HG03457 (cell line): ENCODE measurements around the gene SMIM5.
"Not testable (repeated sequence)": the region's sequence is repeated elsewhere in the genome, so short reads cannot be mapped to it uniquely, and the experiment has no call there.

ENCODE experiments used
- ATAC-seq: cut with Tn5 transposase; IDR thresholded peaks from one replicate; pipeline ENCODE4 v1.9.1; 2021; ENCODE audit warnings: moderate number of reproducible peaks; ENCODE audit not compliant: unreplicated experiment

SMIM5 gene

DNA sequence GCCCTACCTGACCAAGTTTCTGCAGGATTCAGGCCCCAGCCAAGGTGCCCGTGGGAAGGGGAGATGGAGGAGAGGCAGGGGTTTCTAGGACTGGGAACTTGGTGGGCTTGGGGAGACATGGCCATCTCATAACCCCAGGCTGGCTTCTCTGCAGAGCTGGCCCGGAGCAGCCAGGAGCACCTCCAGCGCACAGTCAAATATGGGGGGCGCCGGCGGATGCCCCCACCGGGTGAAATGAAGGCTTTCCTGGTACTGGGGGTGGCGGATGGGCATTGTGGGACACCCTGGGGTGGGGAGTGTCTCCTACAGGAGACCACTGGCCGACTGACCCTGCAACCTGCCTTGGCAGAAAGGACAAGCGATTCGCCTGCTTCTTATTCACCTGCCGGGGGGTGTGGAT lies 9.2 kb upstream of the SMIM5 start:
- no peak for ATAC-seq

DNA sequence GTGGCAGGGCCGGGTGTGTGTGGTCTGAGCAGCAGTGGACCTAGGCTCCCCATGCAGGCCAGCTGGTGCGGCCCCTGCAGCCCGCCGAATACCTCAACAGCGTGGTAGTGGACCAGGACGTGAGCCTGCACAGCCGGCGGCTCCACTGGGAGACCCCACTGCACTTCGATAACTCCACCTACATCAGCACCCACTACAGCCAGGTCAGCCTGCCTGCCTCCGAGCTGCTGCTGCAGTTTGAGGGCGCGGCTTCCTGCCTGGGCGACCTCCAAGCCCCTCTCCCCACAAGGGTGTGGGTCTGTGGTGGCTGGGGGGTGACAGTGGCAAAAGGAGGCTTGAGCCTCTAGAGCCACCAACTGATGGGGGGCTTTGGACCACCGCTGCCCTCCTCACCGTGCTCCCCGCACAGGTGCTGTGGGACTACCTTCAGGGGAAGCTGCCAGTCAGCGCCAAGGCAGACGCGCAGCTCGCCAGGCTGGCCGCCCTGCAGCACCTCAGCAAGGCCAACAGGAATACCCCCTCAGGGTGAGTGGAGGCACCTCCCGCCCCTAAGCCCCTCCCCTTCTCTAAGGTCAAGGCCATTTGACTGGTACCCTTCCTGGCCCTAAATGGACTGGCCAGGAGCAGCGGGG lies 8.4 kb upstream of the SMIM5 start:
- ATAC-seq, result no peak

DNA sequence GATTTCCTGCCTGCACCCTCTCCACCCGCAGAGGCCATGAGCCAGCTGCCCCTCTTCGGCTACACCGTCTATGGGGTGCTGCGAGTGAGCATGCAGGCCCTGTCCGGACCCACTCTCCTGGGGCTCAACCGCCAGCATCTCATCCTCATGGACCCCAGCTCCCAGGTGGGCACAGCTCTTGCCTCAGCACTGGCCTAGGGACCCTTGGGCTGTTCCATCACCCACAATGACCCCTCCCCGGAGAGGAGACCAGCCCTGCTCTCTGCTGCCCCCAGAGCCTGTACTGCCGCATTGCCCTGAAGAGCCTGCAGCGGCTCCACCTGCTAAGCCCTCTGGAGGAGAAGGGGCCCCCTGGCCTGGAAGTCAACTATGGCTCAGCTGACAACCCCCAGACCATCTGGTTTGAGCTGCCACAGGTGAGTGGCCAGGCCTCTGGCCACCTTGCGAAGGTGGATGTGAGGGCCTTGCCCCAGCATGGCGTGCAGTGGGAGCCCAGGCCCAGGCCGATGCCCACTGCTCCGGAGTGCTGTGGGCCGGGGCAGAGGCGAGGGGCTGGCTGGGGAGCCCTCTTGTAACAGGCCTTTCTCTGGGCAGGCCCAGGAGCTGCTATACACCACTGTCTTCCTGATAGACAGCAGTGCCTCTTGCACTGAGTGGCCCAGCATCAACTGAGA lies 7.3 kb upstream of the SMIM5 start:
- no peak for ATAC-seq

DNA sequence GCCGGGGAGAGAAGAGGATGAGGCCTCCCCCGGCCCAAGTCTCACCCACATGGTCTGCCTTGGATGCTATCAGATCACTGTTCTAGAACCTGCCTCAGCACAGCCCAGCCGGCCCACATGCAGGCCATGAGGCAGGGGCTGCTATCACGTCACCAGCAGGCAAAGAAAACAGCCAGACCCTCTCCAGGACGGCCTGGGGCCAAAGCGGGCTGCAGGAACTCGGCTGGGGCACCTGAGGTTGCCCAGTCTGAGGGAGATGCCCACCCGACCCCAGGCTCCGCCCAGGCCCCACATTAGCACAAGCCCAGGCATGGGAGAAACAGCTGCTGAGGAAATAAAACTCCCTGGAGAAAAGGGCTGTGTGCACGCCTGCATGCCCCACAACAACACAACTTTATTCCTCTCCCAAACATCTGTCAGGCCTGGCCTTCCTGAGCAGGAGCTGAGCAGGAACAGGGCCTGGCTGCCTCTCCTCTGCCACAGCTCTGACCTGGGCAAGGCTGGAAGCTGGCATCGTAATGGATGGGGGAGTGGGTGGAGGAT lies 6.7 kb upstream of the SMIM5 start:
- ATAC-seq, result no peak

DNA sequence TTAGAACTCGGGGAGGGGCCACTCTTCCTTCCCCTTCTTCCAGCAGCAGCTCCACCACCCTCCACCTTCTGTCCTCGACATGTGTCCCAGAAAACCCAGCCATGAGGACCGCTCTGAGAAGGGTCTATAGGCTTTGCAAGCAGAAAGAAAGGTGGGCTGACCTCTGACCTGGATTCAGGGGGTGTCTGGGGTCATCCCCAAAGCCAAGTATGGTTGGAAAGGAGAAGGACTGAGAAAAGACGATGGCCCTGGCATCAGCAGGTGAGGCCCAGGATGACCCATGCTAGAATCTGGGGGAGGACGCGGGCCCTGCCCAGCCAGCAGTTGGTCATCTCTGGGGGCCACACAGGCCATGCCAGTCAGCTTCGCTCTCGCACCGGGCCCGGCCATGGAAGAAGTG lies 6.1 kb upstream of the SMIM5 start:
- no peak for ATAC-seq

DNA sequence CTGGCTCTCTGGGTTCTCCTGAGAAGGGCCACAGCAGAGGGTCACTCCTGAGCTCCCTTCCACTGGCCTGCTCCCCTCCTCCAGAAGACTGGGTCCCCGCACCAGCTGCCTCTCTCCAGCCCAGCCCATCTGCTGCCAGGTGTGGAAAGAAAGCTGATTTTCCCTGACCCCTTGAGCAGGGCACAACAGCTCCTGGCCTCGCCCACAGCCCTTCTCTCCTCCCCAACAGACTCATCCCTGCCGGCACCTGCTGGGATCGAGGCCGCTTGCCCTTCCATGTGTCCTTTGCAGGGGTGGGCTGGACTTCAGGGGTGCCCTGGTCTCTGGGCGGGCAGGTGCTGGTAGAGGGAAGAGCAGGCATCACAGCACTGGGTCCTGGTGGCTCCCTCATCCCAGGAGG lies 4.8 kb upstream of the SMIM5 start:
- ATAC-seq, result no peak

DNA sequence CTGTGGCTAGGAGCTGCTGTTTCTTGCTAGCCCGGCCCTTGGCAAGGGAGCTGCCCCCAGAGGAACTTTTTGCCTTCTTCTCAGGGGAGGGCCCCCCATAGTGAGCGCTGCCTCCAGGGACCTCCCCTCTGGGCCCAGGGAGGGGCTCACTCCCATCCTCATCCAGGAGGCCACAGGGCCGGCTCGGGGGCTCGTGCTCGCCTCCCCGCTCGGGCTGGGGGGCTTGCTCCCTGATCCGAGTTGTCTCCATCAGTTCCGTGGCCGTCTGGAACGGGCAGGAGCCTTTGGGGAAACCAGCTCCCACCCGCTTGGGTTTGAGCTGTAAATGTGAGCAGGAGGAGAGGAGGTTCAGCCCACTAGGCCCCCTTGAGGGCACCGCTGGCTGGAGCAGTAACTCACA lies 4.1 kb upstream of the SMIM5 start:
- no peak for ATAC-seq

DNA sequence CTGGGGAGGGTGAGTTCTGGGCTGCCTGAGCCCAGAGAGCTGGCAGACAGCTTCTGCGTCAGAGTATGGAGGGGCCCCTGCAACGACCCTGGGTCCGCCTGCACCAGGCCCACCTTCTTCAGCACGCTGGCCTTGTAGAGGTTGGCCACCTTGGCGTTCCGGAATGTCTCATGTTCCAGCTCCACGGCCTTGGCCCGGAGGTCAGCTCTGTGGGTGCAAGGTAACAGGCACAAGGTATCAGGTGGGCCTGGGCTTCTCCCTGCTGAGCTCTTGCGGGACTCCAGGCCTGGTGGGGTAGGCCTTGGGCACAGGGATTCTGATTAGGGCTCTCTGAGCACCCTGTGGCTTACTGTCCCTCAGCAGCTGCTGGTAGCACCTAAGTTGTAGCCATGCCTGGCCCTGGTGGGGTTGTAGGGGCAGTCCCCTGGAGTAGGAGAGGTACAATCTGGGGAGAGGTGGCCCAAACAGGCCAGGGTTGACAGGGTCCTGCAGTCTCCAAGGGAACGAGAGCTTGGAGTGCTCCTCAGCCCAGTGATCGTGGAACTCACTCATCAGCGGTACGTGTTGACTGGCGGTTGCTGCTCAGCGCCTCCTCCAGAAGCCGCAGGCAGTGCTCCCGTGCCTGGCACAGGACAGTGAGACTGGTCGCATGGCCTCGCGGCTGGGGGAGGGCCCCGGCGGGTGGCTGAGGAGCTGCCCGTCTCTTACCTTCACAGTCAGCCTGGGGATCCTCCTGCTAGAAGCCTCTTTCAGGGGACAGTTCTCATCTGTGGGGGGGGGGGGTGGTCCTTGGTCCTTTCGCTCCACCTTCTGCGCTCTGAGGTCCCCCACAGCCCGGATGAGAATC lies 2.9 kb upstream of the SMIM5 start:
- ATAC-seq, result no peak

DNA sequence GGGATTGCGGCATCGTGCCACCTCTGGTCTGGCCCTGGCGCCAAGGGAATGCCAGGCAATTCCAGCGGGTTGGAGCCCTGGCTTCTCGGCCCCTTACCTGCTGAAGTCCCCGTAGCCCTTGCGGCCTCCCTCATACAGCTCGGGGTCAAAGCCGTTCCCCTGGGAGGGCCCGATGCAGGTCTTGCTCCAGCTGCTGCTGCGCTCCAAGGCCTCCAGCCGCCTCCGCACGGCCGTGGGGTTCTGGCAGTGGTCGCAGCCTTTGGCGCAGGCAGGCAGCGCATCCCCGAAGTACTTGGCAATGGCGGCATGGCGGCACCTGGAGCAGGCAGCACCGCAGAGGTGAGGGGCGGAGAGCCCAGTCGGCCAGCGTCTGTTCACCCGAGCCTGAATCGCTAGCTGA lies 1.9 kb upstream of the SMIM5 start:
- no peak for ATAC-seq

DNA sequence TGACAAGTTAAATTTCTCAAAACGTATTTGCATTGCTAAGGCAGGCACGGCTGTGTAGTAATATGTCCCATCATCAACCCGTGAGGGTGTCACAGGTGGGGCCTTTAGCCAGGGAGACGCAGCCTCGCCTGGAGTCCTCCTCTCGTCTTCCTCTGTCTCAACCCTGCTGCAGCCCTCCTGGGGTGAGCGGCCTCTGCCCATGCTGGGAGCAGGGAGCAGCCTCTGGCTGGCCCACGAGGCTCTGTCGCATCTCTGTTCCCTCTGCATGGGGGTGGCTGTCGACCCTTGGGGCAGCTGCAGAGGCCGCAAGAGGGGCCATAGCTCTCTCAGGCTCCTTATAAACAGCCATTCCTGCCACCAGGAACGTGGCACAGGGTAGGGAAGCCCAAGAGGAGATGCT lies 806 bp upstream of the SMIM5 start:
- no peak for ATAC-seq

DNA sequence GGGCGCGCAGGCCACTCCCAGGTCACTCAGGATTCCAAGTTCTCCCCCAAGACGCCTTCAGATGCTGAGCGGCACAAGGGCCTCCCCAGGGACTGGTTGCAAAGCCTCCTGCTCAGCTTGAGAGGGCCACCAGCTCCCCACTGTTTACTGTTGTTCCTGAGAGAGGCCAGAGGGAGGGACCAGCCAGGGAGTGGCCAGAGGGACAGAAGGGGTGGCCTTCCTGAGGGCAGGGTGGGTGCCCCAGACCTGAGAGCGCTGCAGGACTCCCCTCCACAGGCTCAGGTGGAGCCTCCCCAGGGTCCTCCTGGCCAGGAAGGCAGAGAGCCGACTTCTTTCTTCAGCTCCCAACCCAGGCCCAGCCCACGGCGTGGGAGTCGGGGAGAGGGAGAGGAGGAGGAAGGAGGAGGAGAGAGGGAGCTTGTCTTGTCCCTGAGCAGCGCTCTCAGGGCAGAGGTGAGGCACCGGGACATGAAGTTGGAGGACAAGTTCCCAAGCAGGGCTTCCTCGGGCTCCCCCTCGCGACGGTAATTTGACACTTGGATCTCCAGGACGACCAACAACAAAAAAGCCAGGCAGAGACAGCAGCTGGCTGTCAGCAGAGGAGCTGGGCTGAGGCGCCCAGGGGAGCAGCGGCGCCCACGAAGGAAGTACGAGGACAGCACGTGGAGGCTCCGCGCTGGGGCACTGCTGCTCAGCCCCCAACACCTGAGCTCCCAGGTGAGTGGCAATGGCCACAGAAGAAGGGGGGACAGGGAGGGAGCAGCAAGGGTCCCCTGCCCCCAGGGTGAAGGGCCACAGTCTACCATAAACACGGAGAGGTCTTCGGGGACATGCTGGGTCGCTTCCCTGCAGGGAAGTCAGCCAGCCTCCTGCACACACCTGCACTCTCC lies 497 bp downstream of the SMIM5 start:
- ATAC-seq, result no peak

DNA sequence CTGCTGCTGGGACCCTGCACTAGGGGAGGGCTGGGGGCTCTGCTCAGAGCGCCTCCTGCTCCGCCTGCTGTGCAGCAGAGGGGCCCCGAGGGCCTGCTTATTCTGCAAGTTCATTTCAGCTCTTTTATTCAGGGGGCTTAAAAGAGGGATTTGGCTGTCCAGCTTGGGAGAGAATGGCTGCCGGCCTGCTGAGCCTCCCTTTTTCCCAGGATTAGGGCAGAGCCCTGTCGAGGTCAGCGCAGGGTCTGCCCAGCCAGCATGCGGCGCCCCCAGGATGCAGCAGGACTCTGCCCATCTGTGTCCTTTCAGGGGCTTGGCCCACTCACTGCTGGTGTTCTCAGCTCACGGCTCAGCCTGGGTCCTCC lies 1.1 kb downstream of the SMIM5 start:
- ATAC-seq, result no peak

DNA sequence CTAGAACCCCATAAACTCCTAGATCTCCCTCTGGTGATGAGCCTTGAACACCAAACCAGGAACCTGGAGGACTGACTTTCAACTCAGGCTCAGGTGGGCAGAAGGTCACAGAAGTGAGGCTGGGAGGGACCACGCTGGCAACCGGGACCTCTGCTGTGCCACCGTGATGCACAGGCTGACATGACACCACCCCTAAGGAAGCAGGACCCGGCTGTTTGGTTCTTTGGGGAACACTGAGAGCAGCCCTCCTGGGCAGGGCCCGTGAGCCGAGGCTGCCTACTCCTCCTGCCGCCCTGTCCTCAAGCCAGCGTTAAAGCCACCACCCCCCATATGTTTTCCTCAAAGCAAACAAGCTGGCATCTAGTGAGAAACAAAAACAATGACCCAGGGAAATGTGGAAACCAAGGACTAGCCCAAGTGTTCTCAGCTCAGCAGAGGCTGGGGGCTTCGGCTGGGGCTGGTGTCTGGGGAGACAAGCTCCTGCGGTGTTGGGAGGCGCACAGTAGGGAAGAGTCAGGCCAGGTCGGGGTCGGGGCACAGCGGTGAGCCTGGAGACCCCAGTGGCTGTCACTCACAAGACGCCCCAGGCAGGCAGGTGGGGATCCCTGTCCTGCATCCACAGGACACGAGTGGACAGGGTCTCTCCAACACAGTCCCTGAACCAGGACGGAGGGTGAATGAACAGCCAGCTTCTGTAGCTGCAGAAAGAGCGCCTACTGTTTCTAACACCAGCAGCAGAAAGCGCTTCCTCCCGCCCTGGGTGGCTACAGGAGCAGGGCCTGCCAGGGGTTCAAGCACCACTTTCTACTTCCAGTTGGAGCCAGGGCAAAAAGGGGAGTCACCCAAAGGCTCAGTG lies 1.7 kb downstream of the SMIM5 start:
- no peak for ATAC-seq

DNA sequence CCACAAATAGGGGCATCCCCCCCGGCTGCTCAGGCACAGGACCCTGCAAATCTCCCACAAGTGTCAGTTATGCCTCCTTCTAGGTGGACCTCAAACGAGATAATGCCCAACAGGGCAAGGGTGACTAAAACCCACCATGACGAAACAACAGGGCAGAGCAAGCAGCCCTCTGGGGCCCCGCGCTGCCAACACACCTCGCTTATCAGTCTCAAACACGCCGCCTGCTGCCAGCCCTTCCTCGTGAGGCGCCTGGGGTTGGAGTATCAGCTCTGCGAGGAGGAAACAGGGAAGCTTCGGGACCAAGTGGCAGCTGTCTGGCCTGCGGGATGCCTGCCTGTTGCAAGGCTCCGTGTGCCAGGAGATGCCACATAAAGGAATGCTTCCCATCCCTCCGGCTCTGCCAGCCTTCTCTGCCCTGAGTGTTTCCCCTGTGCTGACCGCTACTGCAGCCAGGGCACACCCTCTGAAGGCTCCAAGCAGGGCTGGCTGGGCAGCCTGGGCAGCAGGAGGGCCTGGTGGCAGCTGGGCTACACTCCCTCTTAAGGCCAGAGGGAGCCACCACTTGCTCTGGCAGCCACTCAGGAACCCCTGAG lies 2.5 kb downstream of the SMIM5 start:
- no peak for ATAC-seq

DNA sequence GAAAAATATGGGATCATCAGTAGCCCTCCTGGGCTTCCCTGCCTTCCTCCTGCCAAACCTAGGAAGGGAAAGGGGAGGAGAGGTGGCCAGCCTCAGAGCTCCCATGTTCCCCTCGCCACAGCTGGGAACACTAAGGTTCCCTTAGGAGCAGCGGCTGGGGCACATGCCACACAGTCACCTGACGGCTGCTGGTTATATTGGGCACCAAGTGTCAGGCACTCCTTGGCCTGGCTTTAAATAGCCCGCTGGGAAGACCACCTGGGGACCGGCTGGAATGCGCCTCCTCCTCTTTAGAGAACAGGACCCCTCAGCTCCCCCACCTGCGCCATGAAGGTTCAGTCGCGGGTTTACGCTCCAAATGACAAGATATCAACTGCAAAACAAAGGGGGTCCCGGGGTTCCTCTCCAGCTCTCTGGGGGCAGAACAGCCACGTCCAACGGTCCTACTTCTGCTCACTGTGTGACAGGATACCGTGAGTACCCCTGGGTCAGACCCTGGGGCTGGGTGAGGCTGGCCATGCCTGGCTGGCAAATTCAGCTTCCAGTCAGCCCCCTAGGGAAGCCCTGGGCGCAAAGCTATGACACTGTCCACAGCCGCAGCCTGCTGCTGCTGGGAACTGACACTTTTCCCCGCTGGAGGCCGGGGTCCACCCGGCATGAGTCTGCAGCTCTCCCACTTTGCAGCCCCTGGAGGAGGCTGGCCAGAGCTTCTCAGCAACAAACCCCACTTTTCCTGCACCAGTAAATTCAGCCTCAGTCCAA lies 3.3 kb downstream of the SMIM5 start:
- ATAC-seq, result no peak

DNA sequence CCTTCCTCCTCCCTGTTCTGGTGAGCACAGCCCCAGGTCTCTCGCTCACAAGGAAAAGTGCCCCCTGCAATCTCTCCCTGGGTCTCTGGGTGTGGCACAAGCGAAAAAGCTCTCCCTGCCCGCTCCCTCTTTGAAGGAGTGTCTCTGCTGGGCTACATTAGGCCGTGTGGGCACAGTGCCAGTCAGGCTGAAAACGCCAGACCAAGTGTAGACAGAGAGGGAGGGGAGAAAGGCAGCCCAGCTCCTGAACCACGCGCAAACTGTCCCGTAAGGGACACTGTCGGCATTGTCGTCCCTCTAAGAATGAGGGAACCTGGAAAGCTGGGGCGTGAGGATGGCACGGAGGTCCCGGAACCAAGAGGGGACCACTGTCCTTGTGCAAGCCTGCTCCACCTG lies 3.9 kb downstream of the SMIM5 start:
- no peak for ATAC-seq

DNA sequence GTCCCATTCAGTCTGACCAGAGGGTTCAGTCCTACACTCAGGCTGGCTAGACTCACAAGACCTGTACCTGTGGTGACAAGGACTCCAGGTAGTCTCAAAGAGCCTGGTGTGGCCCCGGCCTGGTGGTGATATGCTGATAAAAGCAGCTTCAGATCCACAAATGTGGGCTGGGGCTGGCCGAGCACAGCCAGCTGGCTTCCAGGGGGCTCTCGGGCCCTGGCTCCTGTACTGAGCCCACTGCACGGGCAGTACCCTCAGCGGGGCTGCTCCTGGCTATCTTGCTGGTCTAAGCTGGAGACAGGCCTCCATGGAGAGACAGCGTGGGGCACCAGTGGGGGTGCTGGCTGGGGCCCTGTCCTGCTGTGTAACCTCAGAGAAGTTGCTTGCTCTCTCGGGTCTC lies 4.3 kb downstream of the SMIM5 start:
- no peak for ATAC-seq

DNA sequence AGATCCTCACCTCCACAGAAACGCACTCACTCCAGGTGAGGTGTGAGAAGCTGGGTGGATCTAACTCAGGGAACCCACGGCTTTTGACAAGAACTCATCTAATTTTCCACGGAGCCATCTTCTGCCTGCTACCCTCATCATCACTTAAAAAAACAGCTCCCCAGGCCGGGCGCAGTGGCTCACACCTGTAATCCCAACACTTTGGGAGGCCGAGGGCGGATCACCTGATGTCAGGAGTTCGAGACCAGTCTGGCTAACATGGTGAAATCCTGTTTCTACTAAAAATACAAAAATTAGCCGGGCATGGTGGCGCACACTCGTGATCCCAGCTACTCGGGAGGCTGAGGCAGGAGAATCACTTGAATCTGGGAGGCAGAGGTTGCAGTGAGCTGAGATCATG lies 4.8 kb downstream of the SMIM5 start:
- not testable (repeated sequence) for ATAC-seq

DNA sequence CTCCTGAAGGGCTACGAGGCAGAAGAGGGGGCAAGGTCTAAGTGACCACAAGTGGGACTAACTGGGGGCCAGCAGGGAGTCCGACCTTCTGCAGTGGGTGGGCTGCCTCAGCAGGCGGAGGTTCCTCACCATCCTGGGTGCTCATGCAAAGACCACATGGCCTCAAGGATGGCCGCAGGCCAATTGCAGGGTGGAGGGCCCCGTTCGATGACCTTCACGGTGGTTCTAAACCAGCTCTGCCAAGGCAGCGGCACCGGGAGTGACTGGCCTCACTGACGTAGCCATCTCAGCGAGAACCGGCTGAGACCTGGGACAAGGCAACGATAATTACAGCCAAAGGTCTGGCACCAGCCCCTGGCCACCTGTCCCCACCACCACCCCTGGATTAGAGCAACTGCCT lies 5.7 kb downstream of the SMIM5 start:
- no peak for ATAC-seq
